HTR-8/SVneo (cell line): ENCODE results near the gene FNBP1L.
"Not testable (repeated sequence)": the region's sequence is repeated elsewhere in the genome, so short reads cannot be mapped to it uniquely, and the experiment has no call there.

ENCODE experiments used
- DNase-seq: peaks from one replicate; pipeline ENCODE4 v3.0.0; 2011; ENCODE audit warnings: low spot score, mixed read lengths; ENCODE audit not compliant: insufficient read length
- FAIRE-seq: peaks from 2 replicates; lab custom pipeline; 2011; peaks lifted over from hg19 to GRCh38; lab: Jason Lieb, UNC

Gene FNBP1L

GRCh38 chr1:93442008-93442666 is 5.8 kb upstream of the FNBP1L start:
- FAIRE-seq = no peak
- DNase-seq = no peak

GRCh38 chr1:93442741-93443140 is 5.2 kb upstream of the FNBP1L start:
- no peak for FAIRE-seq
- no peak for DNase-seq

GRCh38 chr1:93443454-93443853 is 4.5 kb upstream of the FNBP1L start:
- FAIRE-seq (no peak), DNase-seq (no peak)

- no peak for DNase-seq
- no peak for FAIRE-seq
These were observed 974 bp upstream of the FNBP1L start for GRCh38 chr1:93446837-93447451.

- peak; percentile 29 for DNase-seq
These were observed 519 bp downstream of the FNBP1L start for GRCh38 chr1:93448292-93448982.

GRCh38 chr1:93448983-93449804 is 1.3 kb downstream of the FNBP1L start:
- FAIRE-seq (no peak), DNase-seq (peak; percentile 17)

More at GRCh38 chr1:93448292-93448982, 519 bp downstream of the FNBP1L start:
- no peak for FAIRE-seq

- FAIRE-seq (no peak), DNase-seq (no peak)
These were observed 2.4 kb downstream of the FNBP1L start for GRCh38 chr1:93450321-93450720.

GRCh38 chr1:93453911-93454310 is 6.0 kb downstream of the FNBP1L start:
- FAIRE-seq = no peak

GRCh38 chr1:93459126-93459525 is 11.2 kb downstream of the FNBP1L start:
- DNase-seq (no peak), FAIRE-seq (no peak)

More at GRCh38 chr1:93453911-93454310, 6.0 kb downstream of the FNBP1L start:
- no peak for DNase-seq

- no peak for FAIRE-seq
- DNase-seq = no peak
These were observed 13.3 kb downstream of the FNBP1L start for GRCh38 chr1:93461236-93461635.

GRCh38 chr1:93463960-93464359 is 16.0 kb downstream of the FNBP1L start:
- DNase-seq = no peak

GRCh38 chr1:93465371-93466082 is 17.6 kb downstream of the FNBP1L start:
- DNase-seq, FAIRE-seq: not testable (repeated sequence)

More at GRCh38 chr1:93463960-93464359, 16.0 kb downstream of the FNBP1L start:
- FAIRE-seq = no peak

- DNase-seq (no peak), FAIRE-seq (no peak)
These were observed 19.7 kb downstream of the FNBP1L start for GRCh38 chr1:93467606-93468005.

GRCh38 chr1:93468662-93469061 is 20.7 kb downstream of the FNBP1L start:
- no peak for DNase-seq
- FAIRE-seq = no peak

GRCh38 chr1:93469223-93469622 is 21.3 kb downstream of the FNBP1L start:
- DNase-seq, FAIRE-seq: not testable (repeated sequence)

- FAIRE-seq (no peak), DNase-seq (no peak)
These were observed 23.4 kb downstream of the FNBP1L start for GRCh38 chr1:93471284-93471683.

- DNase-seq (no peak), FAIRE-seq (no peak)
These were observed 24.0 kb downstream of the FNBP1L start for GRCh38 chr1:93471911-93472310.

- DNase-seq = no peak
- FAIRE-seq = no peak
These were observed 26.4 kb downstream of the FNBP1L start for GRCh38 chr1:93474321-93474720.

- FAIRE-seq (no peak), DNase-seq (no peak)
These were observed 27.8 kb downstream of the FNBP1L start for GRCh38 chr1:93475681-93476080.
